HepG2 (cell line): ENCODE results near the gene USP25. TPM values are rescaled to one million over a fixed set of nuclear protein-coding genes. Genes with fewer than 3 reads are reported as not detected.
A peak's percentile ranks its signal among the peaks of the same experiment; 100 is the strongest.

Experiments used
- GABPB1 ChIP-seq: IDR thresholded peaks from 2 replicates; pipeline ENCODE4 v1.6.1; 2016; ENCODE audit warnings: mild to moderate bottlenecking, missing genetic modification reagents, moderate library complexity, missing compliant biosample characterization
- HDAC2 ChIP-seq: sonication (generic); formaldehyde crosslinking; IDR thresholded peaks from 2 replicates; pipeline ENCODE4 v1.4.0; 2020; ENCODE audit warnings: missing genetic modification reagents
- HHEX ChIP-seq: IDR thresholded peaks from 2 replicates; pipeline ENCODE4 v1.6.1; 2016; ENCODE audit warnings: control low read depth
- KLF13 ChIP-seq: sonication (generic); formaldehyde crosslinking; IDR thresholded peaks from 2 replicates; pipeline ENCODE4 v1.4.0; 2020; ENCODE audit warnings: mild to moderate bottlenecking, missing genetic modification reagents
- MAFG ChIP-seq: sonication (generic); formaldehyde crosslinking; IDR thresholded peaks from 2 replicates; pipeline ENCODE4 v1.5.1; 2020; ENCODE audit warnings: mild to moderate bottlenecking, missing genetic modification reagents
- NR1H2 ChIP-seq: sonication (generic); formaldehyde crosslinking; IDR thresholded peaks from 2 replicates; pipeline ENCODE4 v1.8.1; 2022; ENCODE audit warnings: low read depth, missing genetic modification reagents, borderline replicate concordance
- POGZ ChIP-seq: sonication (generic); formaldehyde crosslinking; IDR thresholded peaks from 2 replicates; pipeline ENCODE4 v1.4.0; 2020; ENCODE audit warnings: mild to moderate bottlenecking, missing genetic modification reagents
- RBFOX2 ChIP-seq: fragments of 200-400 bp; formaldehyde crosslinking; IDR thresholded peaks from 2 replicates; pipeline ENCODE4 v1.6.1; 2017; ENCODE audit warnings: low read depth, mild to moderate bottlenecking, low read length
- RELA ChIP-seq: sonication (generic); formaldehyde crosslinking; IDR thresholded peaks from 2 replicates; pipeline ENCODE4 v1.4.0; 2020; ENCODE audit warnings: missing genetic modification reagents
- RNF2 ChIP-seq: fragments of 450-650 bp; conservative IDR thresholded peaks from 2 replicates; pipeline ENCODE4 v1.6.1; 2016; ENCODE audit warnings: low read depth
- SMC3 ChIP-seq: IDR thresholded peaks from 2 replicates; pipeline ENCODE4 v1.6.1; 2011; ENCODE audit warnings: low read length, improper control_type of control experiment
- TSC22D2 ChIP-seq: sonication (generic); formaldehyde crosslinking; IDR thresholded peaks from 2 replicates; pipeline ENCODE4 v1.5.1; 2020; ENCODE audit warnings: missing genetic modification reagents, mild to moderate bottlenecking, borderline replicate concordance
- ZMYM2 ChIP-seq: sonication (generic); formaldehyde crosslinking; IDR thresholded peaks from 2 replicates; pipeline ENCODE4 v1.8.0; 2022; ENCODE audit warnings: mild to moderate bottlenecking, missing genetic modification reagents
- ZNF10 ChIP-seq: sonication (generic); formaldehyde crosslinking; IDR thresholded peaks from 2 replicates; pipeline ENCODE4 v1.4.0; 2020; ENCODE audit warnings: mild to moderate bottlenecking, low read depth, missing genetic modification reagents, borderline replicate concordance
- ZNF138 ChIP-seq: sonication (generic); formaldehyde crosslinking; IDR thresholded peaks from 2 replicates; pipeline ENCODE4 v1.5.0; 2020; ENCODE audit warnings: mild to moderate bottlenecking, low read depth, missing genetic modification reagents
- ZNF3 ChIP-seq: IDR thresholded peaks from 2 replicates; pipeline ENCODE4 v1.7.0; 2017; ENCODE audit warnings: inconsistent platforms
- ZNF354B ChIP-seq: sonication (generic); formaldehyde crosslinking; IDR thresholded peaks from 2 replicates; pipeline ENCODE4 v1.8.0; 2022; ENCODE audit warnings: mild to moderate bottlenecking, missing genetic modification reagents
- ZNF550 ChIP-seq: sonication (generic); formaldehyde crosslinking; IDR thresholded peaks from 2 replicates; pipeline ENCODE4 v1.4.0; 2020; ENCODE audit warnings: mild to moderate bottlenecking, missing genetic modification reagents, borderline replicate concordance
- ZNF556 ChIP-seq: sonication (generic); formaldehyde crosslinking; IDR thresholded peaks from 2 replicates; pipeline ENCODE4 v1.4.0; 2020; ENCODE audit warnings: mild to moderate bottlenecking, missing genetic modification reagents, borderline replicate concordance
- ZNF644 ChIP-seq: IDR thresholded peaks from 2 replicates; pipeline ENCODE4 v1.6.1; 2016; ENCODE audit warnings: low read depth
- ZNF792 ChIP-seq: IDR thresholded peaks from 2 replicates; pipeline ENCODE4 v1.6.1; 2016
- ZZZ3 ChIP-seq: sonication (generic); formaldehyde crosslinking; IDR thresholded peaks from 2 replicates; pipeline ENCODE4 v1.4.0; 2020; ENCODE audit warnings: missing genetic modification reagents, mild to moderate bottlenecking, borderline replicate concordance
- polyA plus RNA-seq, 8 experiments: library from polyadenylated mRNA; depleted of rRNA in 3 of 8; stranded (reverse) in 7 of 8; unstranded in 1 of 8; fragments of >200 nt; fragmentation: Illumina TruSeq in 4 of 8; extraction: Trizol in 4 of 8; gene quantifications; 2 replicates each; pipeline versions ENCODE4 v1.2.1 to v1.2.3, GENCODE V29; 2011 to 2016; ENCODE audit warnings: low read depth in 4 of 8, missing spikeins in 1 of 8, mixed read lengths in 1 of 8; ENCODE audit not compliant: insufficient read depth in 1 of 8
- total RNA-seq, 5 experiments: library from RNA; depleted of rRNA; stranded (reverse); fragments of >200 nt; fragmentation: Illumina TruSeq; extraction: Trizol; gene quantifications; 2 replicates each; pipeline ENCODE4 v1.2.3, GENCODE V29; 2016; ENCODE audit warnings: low read depth in 1 of 5
- TF ChIP-seq, protein P1 (sequence below): sonication (generic); formaldehyde crosslinking; IDR thresholded peaks from 2 replicates; pipeline ENCODE4 v1.5.0; 2020; ENCODE audit warnings: missing genetic modification reagents, mild to moderate bottlenecking, borderline replicate concordance
- TF ChIP-seq, protein P2 (sequence below): sonication (generic); formaldehyde crosslinking; IDR thresholded peaks from 2 replicates; pipeline ENCODE4 v1.5.0; 2020; ENCODE audit warnings: mild to moderate bottlenecking, missing genetic modification reagents
- TF ChIP-seq, protein P3 (sequence below): sonication (generic); formaldehyde crosslinking; IDR thresholded peaks from 2 replicates; pipeline ENCODE4 v1.4.0; 2020; ENCODE audit warnings: missing genetic modification reagents
- TF ChIP-seq, protein P4 (sequence below): sonication (generic); formaldehyde crosslinking; IDR thresholded peaks from 2 replicates; pipeline ENCODE4 v1.8.0; 2022; ENCODE audit warnings: mild to moderate bottlenecking, missing genetic modification reagents, moderate library complexity
- TF ChIP-seq, protein P5 (sequence below): sonication (generic); formaldehyde crosslinking; IDR thresholded peaks from 2 replicates; pipeline ENCODE4 v1.5.0; 2020; ENCODE audit warnings: mild to moderate bottlenecking, missing genetic modification reagents

The USP25 gene
- total and polyA plus RNA-seq, 2 of the 13 experiments (the other 11 are each of a cell fraction or from before 2014, with no cell fraction given), result 12.4 to 26.3 TPM

DNA sequence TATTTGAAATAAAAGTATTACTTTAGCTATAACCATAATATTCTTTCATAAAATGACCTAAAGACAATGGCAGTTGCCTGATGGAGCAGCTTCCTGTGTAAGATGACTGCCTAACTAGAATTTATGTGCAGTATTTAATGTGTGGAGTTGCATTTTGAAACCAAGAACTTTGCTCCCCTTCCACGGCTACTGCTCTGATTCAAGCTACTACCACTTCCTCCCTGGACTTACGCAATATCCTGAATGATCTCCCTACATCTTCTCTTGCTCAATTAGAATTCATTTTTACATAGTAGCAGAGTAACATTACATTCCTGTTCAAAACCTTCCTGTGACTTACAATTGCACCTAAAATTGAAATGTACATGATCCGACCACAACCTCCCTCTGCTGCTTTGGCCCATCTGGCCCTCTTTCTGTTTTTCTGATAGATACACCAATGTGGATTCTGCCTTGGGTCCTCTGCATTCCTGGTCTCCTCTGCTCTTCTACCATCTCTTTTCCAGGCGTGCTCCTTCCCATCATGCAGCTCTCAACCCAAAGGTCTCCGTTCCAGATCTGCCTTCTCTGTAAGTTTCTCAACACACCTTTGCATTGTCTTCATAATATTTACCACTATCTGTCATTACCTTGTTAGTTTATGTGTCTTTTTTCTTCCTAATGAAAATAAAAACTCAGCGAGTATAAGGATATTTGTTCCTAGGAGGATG is 47.4 kb upstream of the USP25 start (continued):
- TF ChIP-seq, protein P1, sequence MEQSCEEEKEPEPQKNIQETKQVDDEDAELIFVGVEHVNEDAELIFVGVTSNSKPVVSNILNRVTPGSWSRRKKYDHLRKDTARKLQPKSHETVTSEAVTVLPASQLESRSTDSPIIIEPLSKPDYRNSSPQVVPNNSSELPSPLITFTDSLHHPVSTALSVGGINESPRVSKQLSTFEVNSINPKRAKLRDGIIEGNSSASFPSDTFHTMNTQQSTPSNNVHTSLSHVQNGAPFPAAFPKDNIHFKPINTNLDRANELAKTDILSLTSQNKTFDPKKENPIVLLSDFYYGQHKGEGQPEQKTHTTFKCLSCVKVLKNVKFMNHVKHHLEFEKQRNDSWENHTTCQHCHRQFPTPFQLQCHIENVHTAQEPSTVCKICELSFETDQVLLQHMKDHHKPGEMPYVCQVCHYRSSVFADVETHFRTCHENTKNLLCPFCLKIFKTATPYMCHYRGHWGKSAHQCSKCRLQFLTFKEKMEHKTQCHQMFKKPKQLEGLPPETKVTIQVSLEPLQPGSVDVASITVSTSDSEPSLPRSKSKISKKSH (CRISPR knock-in tag), result no peak
- no peak for TF ChIP-seq ZNF556
- TF ChIP-seq, protein P2, sequence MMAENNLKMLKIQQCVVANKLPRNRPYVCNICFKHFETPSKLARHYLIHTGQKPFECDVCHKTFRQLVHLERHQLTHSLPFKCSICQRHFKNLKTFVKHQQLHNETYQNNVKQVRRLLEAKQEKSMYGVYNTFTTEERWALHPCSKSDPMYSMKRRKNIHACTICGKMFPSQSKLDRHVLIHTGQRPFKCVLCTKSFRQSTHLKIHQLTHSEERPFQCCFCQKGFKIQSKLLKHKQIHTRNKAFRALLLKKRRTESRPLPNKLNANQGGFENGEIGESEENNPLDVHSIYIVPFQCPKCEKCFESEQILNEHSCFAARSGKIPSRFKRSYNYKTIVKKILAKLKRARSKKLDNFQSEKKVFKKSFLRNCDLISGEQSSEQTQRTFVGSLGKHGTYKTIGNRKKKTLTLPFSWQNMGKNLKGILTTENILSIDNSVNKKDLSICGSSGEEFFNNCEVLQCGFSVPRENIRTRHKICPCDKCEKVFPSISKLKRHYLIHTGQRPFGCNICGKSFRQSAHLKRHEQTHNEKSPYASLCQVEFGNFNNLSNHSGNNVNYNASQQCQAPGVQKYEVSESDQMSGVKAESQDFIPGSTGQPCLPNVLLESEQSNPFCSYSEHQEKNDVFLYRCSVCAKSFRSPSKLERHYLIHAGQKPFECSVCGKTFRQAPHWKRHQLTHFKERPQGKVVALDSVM (CRISPR knock-in tag), result no peak
- TF ChIP-seq TSC22D2 (CRISPR knock-in tag), result no peak
- TF ChIP-seq HHEX (CRISPR knock-in tag), result no peak
- TF ChIP-seq, protein P3, sequence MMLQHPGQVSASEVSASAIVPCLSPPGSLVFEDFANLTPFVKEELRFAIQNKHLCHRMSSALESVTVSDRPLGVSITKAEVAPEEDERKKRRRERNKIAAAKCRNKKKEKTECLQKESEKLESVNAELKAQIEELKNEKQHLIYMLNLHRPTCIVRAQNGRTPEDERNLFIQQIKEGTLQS (CRISPR knock-in tag), result no peak
- TF ChIP-seq, protein P4, sequence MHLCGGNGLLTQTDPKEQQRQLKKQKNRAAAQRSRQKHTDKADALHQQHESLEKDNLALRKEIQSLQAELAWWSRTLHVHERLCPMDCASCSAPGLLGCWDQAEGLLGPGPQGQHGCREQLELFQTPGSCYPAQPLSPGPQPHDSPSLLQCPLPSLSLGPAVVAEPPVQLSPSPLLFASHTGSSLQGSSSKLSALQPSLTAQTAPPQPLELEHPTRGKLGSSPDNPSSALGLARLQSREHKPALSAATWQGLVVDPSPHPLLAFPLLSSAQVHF (CRISPR knock-in tag), result no peak
- no peak for TF ChIP-seq ZNF138
- TF ChIP-seq KLF13 (CRISPR knock-in tag), result no peak
- no peak for TF ChIP-seq NR1H2 (CRISPR knock-in tag)
- no peak for TF ChIP-seq MAFG (CRISPR knock-in tag)
- TF ChIP-seq POGZ, result peak; percentile 54; the same call in 1 of the 2 replicates
- TF ChIP-seq ZNF3 (CRISPR knock-in tag), result peak; percentile 73
- no peak for TF ChIP-seq ZNF792 (CRISPR knock-in tag)
- TF ChIP-seq, protein P5, sequence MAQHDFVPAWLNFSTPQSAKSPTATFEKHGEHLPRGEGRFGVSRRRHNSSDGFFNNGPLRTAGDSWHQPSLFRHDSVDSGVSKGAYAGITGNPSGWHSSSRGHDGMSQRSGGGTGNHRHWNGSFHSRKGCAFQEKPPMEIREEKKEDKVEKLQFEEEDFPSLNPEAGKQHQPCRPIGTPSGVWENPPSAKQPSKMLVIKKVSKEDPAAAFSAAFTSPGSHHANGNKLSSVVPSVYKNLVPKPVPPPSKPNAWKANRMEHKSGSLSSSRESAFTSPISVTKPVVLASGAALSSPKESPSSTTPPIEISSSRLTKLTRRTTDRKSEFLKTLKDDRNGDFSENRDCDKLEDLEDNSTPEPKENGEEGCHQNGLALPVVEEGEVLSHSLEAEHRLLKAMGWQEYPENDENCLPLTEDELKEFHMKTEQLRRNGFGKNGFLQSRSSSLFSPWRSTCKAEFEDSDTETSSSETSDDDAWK, result no peak
- TF ChIP-seq HDAC2 (CRISPR knock-in tag), result no peak
- TF ChIP-seq ZNF644 (CRISPR knock-in tag), result no peak
- TF ChIP-seq RNF2, result no peak
- TF ChIP-seq ZZZ3 (CRISPR knock-in tag), result no peak
- no peak for TF ChIP-seq ZMYM2 (CRISPR knock-in tag)
- TF ChIP-seq ZNF354B (CRISPR knock-in tag), result no peak
- TF ChIP-seq RELA, result no peak
- TF ChIP-seq RBFOX2, result no peak
- TF ChIP-seq SMC3, result no peak
- TF ChIP-seq ZNF550 (CRISPR knock-in tag), result no peak
- peak; percentile 68; the same call in 1 of the 2 replicates for TF ChIP-seq GABPB1
- TF ChIP-seq ZNF10 (CRISPR knock-in tag), result no peak
